IMR-90 (cell line): ENCODE measurements around the gene RASAL1. TPM values are rescaled to one million over a fixed set of nuclear protein-coding genes. Genes with fewer than 3 reads are reported as not detected.

Experiments
- ATAC-seq: fragments of 200-7000 bp; cut with Tn5 transposase; 2 replicates; pipeline ENCODE4 v1.9.1; 2020; ENCODE audit warnings: low read depth, mild to moderate bottlenecking, moderate library complexity
- BruUV-seq: library from RNA; stranded (reverse); fragments of 400-500 nt; replicated peaks from 2 replicates; lab custom pipeline; 2021; lab: Mats Ljungman, UMichigan
- CTCF ChIA-PET: fragments of 300-600 bp; formaldehyde crosslinking; extraction: SDS; loops from one replicate; lab custom pipeline; 2021; ENCODE audit warnings: antibody characterized with exemption; lab: Yijun Ruan, JAX
- POLR2A ChIA-PET: fragments of 300-600 bp; sonication (Branson Sonifier 250); formaldehyde crosslinking; loops from one replicate; lab custom pipeline; 2022; ENCODE audit warnings: antibody characterized with exemption; ENCODE audit not compliant: unreplicated experiment; lab: Charles Lee
- DNase-seq: peaks from one replicate; pipeline ENCODE4 v3.0.0; 2013
- H2AFZ ChIP-seq: replicated peaks from 2 replicates; pipeline ENCODE3; 2013; ENCODE audit warnings: low read length, mild to moderate bottlenecking; ENCODE audit not compliant: poor library complexity
- H2AK5ac ChIP-seq: 2 replicates; pipeline ENCODE4 v1.6.1; 2013; ENCODE audit warnings: low read depth, low read length, inconsistent platforms
- H2AK9ac ChIP-seq: replicated peaks from 2 replicates; pipeline ENCODE3; 2013; ENCODE audit warnings: mild to moderate bottlenecking, low read depth, low read length, moderate library complexity; ENCODE audit not compliant: poor library complexity
- H2BK120ac ChIP-seq: 2 replicates; pipeline ENCODE4 v1.6.1; 2013; ENCODE audit warnings: low read depth, low read length, inconsistent platforms
- H2BK15ac ChIP-seq: 3 replicates; pipeline ENCODE4 v1.6.1; 2013; ENCODE audit warnings: low read depth, low read length, inconsistent platforms
- H2BK20ac ChIP-seq: 2 replicates; pipeline ENCODE4 v1.6.1; 2013; ENCODE audit warnings: low read depth, mild to moderate bottlenecking, inconsistent platforms, low read length, moderate library complexity
- H2BK5ac ChIP-seq: 2 replicates; pipeline ENCODE4 v1.6.1; 2013; ENCODE audit warnings: mild to moderate bottlenecking, low read depth, low read length, inconsistent platforms; ENCODE audit not compliant: poor library complexity, severe bottlenecking
- H3K14ac ChIP-seq: replicated peaks from 2 replicates; pipeline ENCODE4 v1.6.1; 2013; ENCODE audit warnings: low read depth, low read length, inconsistent platforms
- H3K18ac ChIP-seq: 2 replicates; pipeline ENCODE4 v1.6.1; 2013; ENCODE audit warnings: low read depth, low read length, control low read depth
- H3K23ac ChIP-seq: 2 replicates; pipeline ENCODE4 v1.6.1; 2013; ENCODE audit warnings: low read depth, low read length, inconsistent platforms
- H3K27ac ChIP-seq: 2 replicates; pipeline ENCODE4 v1.5.1; 2013; ENCODE audit warnings: mild to moderate bottlenecking, control low read depth, low read length; ENCODE audit not compliant: insufficient read depth
- H3K27me3 ChIP-seq: 2 replicates; pipeline ENCODE4 v1.6.1; 2013; ENCODE audit warnings: low read length; ENCODE audit not compliant: control insufficient read depth, insufficient read depth
- H3K36me3 ChIP-seq: 2 replicates; pipeline ENCODE4 v1.6.1; 2013; ENCODE audit warnings: low read length, mixed read lengths; ENCODE audit not compliant: control insufficient read depth, insufficient read depth
- H3K4ac ChIP-seq: 2 replicates; pipeline ENCODE4 v1.6.1; 2013; ENCODE audit warnings: low read depth, low read length, inconsistent platforms
- H3K4me1 ChIP-seq: 2 replicates; pipeline ENCODE4 v1.6.1; 2013; ENCODE audit warnings: low read length, mixed read lengths; ENCODE audit not compliant: control insufficient read depth, insufficient read depth
- H3K4me2 ChIP-seq: 2 replicates; pipeline ENCODE4 v1.6.1; 2013; ENCODE audit warnings: low read depth, mild to moderate bottlenecking, control low read depth, low read length, moderate library complexity
- H3K4me3 ChIP-seq: 2 replicates; pipeline ENCODE4 v1.5.1; 2013; ENCODE audit warnings: low read depth, mild to moderate bottlenecking, control low read depth, low read length, moderate library complexity; ENCODE audit not compliant: insufficient read depth
- H3K56ac ChIP-seq: 2 replicates; pipeline ENCODE4 v1.6.1; 2013; ENCODE audit warnings: low read length, inconsistent platforms; ENCODE audit not compliant: insufficient read depth; ENCODE audit errors: extremely low read depth
- H3K79me1 ChIP-seq, 2 experiments: 2 replicates each; pipeline ENCODE4 v1.6.1; 2013; ENCODE audit warnings: low read length in 2 of 2, inconsistent platforms in 1 of 2, low read depth in 1 of 2
- H3K9ac ChIP-seq: 2 replicates; pipeline ENCODE4 v1.6.1; 2013; ENCODE audit warnings: low read depth, low read length, control low read depth
- H3K9me1 ChIP-seq: 2 replicates; pipeline ENCODE4 v1.6.1; 2013; ENCODE audit warnings: low read length, inconsistent platforms; ENCODE audit not compliant: insufficient read depth
- H3K9me3 ChIP-seq: 2 replicates; pipeline ENCODE4 v1.6.1; 2013; ENCODE audit warnings: low read length; ENCODE audit not compliant: control insufficient read depth, insufficient read depth
- H4K20me1 ChIP-seq: 2 replicates; pipeline ENCODE4 v1.6.1; 2013; ENCODE audit warnings: low read length, inconsistent platforms; ENCODE audit not compliant: insufficient read depth
- H4K5ac ChIP-seq: 2 replicates; pipeline ENCODE4 v1.6.1; 2013; ENCODE audit warnings: mild to moderate bottlenecking, low read depth, low read length, control low read depth
- H4K8ac ChIP-seq, 2 experiments: 2 replicates each; pipeline ENCODE4 v1.6.1; 2013; ENCODE audit warnings: low read depth in 2 of 2, low read length in 2 of 2, control low read depth in 1 of 2, inconsistent platforms in 1 of 2
- H4K91ac ChIP-seq: 2 replicates; pipeline ENCODE4 v1.6.1; 2013; ENCODE audit warnings: low read depth, low read length, inconsistent platforms; ENCODE audit not compliant: insufficient read depth
- BHLHE40 ChIP-seq: fragments of 150-350 bp; IDR thresholded peaks from 2 replicates; pipeline ENCODE4 v1.6.1; 2016; ENCODE audit warnings: mild to moderate bottlenecking, low read depth, low read length
- CEBPB ChIP-seq: IDR thresholded peaks from 2 replicates; pipeline ENCODE4 v1.6.1; 2012; ENCODE audit warnings: low read depth, low read length, improper control_type of control experiment
- CHD1 ChIP-seq: IDR thresholded peaks from 2 replicates; pipeline ENCODE4 v1.6.1; 2012; ENCODE audit warnings: low read depth, low read length, improper control_type of control experiment
- CTCF ChIP-seq: conservative IDR thresholded peaks from 2 replicates; pipeline ENCODE4 v1.5.1; 2012; ENCODE audit warnings: mild to moderate bottlenecking, low read depth, low read length, improper control_type of control experiment
- ELK1 ChIP-seq: fragments of 150-350 bp; IDR thresholded peaks from 2 replicates; pipeline ENCODE4 v1.6.1; 2016; ENCODE audit warnings: low read depth, mild to moderate bottlenecking, low read length, moderate library complexity, borderline replicate concordance
- FOS ChIP-seq: fragments of 150-350 bp; IDR thresholded peaks from 2 replicates; pipeline ENCODE4 v1.6.1; 2016; ENCODE audit warnings: low read depth, low read length
- MAFK ChIP-seq: IDR thresholded peaks from 2 replicates; pipeline ENCODE4 v1.6.1; 2012; ENCODE audit warnings: low read depth, low read length, improper control_type of control experiment
- MAZ ChIP-seq: IDR thresholded peaks from 2 replicates; pipeline ENCODE4 v1.6.1; 2012; ENCODE audit warnings: low read depth, mild to moderate bottlenecking, low read length, improper control_type of control experiment, moderate library complexity, borderline replicate concordance
- MXI1 ChIP-seq: IDR thresholded peaks from 2 replicates; pipeline ENCODE4 v1.6.1; 2012; ENCODE audit warnings: low read depth, mild to moderate bottlenecking, low read length, moderate library complexity, borderline replicate concordance
- NFE2L2 ChIP-seq: fragments of 150-350 bp; IDR thresholded peaks from 2 replicates; pipeline ENCODE4 v1.6.1; 2016; ENCODE audit warnings: low read depth, mild to moderate bottlenecking, low read length
- POLR2A ChIP-seq: IDR thresholded peaks from 2 replicates; pipeline ENCODE4 v1.6.1; 2012; ENCODE audit warnings: mild to moderate bottlenecking, low read depth, low read length
- RAD21 ChIP-seq: IDR thresholded peaks from 2 replicates; pipeline ENCODE4 v1.6.1; 2012; ENCODE audit warnings: low read length, improper control_type of control experiment
- RCOR1 ChIP-seq: IDR thresholded peaks from 2 replicates; pipeline ENCODE4 v1.6.1; 2012; ENCODE audit warnings: mild to moderate bottlenecking, low read length, improper control_type of control experiment; ENCODE audit not compliant: insufficient replicate concordance
- RFX5 ChIP-seq: IDR thresholded peaks from 2 replicates; pipeline ENCODE4 v1.8.0; 2012; ENCODE audit warnings: low read depth, mild to moderate bottlenecking, low read length, moderate library complexity
- SMC3 ChIP-seq: fragments of 150-350 bp; IDR thresholded peaks from 2 replicates; pipeline ENCODE4 v1.6.1; 2016; ENCODE audit warnings: low read depth, mild to moderate bottlenecking, antibody characterized with exemption, low read length, moderate library complexity
- USF2 ChIP-seq: fragments of 150-350 bp; IDR thresholded peaks from 2 replicates; pipeline ENCODE4 v1.6.1; 2017; ENCODE audit warnings: mild to moderate bottlenecking, antibody characterized with exemption, low read length, low read depth
- WGBS, 2 experiments: methylation state at CpG; one replicate each; pipeline versions ENCODE4 v1.1.5 to v1.1.7; 2013; ENCODE audit warnings: missing lambda C conversion rate in 2 of 2; ENCODE audit not compliant: insufficient read length in 1 of 2; ENCODE audit errors: extremely low coverage in 2 of 2; 5-methylcytosine and 5-hydroxymethylcytosine counted together
- dilution Hi-C: fragments of 300-500 bp; cut with HindIII; formaldehyde crosslinking; loops from one replicate; pipeline ENCODE4 v1.14.3; 2018; ENCODE audit warnings: low sequenced_read_pairs; ENCODE audit not compliant: unreplicated experiment
- in situ Hi-C: fragments of 300-500 bp; cut with MboI; formaldehyde crosslinking; loops from 3 replicates; pipeline ENCODE4 v1.14.3; 2019; ENCODE audit warnings: low sequenced_read_pairs, inconsistent platforms, mixed read lengths
- intact Hi-C: fragments of 100-400 bp; cut with micrococcal nuclease; formaldehyde crosslinking; loops from 2 replicates; pipeline ENCODE4 v1.10.0; 2022
- polyA plus RNA-seq, 3 experiments: library from polyadenylated mRNA; depleted of rRNA; stranded (reverse); fragments of >200 nt; gene quantifications; 2 replicates each; pipeline ENCODE4 v1.2.3, GENCODE V29; 2012; ENCODE audit warnings: low replicate concordance in 1 of 3
- total RNA-seq: library from RNA; depleted of rRNA; stranded (reverse); fragments of >200 nt; gene quantifications from 2 replicates; pipeline ENCODE4 v1.2.3, GENCODE V29; 2012

RASAL1 gene
- total and polyA plus RNA-seq, 2 of the 4 experiments (the other 2 are of a cell fraction), result not detected

GRCh38 chr12:113069751-113070116, 65.8 kb downstream of the RASAL1 start:
- Histone ChIP-seq H3K79me1 (no peaks in the 10 kb centered on the region), H3K4me3 (no peak overlapping the region), H3K9ac (no peak overlapping the region), H2BK15ac (no peak overlapping the region), H3K56ac (no peak overlapping the region), H4K20me1 (no peaks in the 10 kb centered on the region), H2BK5ac (no peak overlapping the region), H2BK120ac (no peak overlapping the region), H3K9me3 (no peaks in the 10 kb centered on the region), H3K4ac (no peak overlapping the region), H3K36me3 (no peaks in the 10 kb centered on the region), H4K5ac (no peak overlapping the region), H3K27ac (no peak overlapping the region), H3K23ac (no peak overlapping the region), H2BK20ac (no peak overlapping the region), H3K14ac (no peak overlapping the region), H3K9me1 (no peaks in the 10 kb centered on the region), H3K4me2 (no peak overlapping the region), H2AK9ac (no peak overlapping the region), H3K18ac (no peak overlapping the region), H4K91ac (no peak overlapping the region), H2AK5ac (no peak overlapping the region), H3K27me3 (peaks cover under 1% of the 10 kb centered on the region), H4K8ac (no peak overlapping the region), H2AFZ (no peak overlapping the region), H3K4me1 (no peaks in the 10 kb centered on the region)
- POLR2A ChIA-PET, result no interaction called here
- no TSS peak for BruUV-seq
- intact Hi-C loops (no loop called here), in situ Hi-C loops (no loop called here), dilution Hi-C loops (no loop called here)
- DNase-seq, result no peak
- no peak for ATAC-seq
- CTCF ChIA-PET, result no interaction called here
- TF ChIP-seq CTCF, result no peak
- TF ChIP-seq SMC3, result no peak
- TF ChIP-seq RAD21, result no peak
- no peak for TF ChIP-seq MAFK
- no peak for TF ChIP-seq NFE2L2
- TF ChIP-seq FOS, result no peak
- no peak for TF ChIP-seq CHD1
- no peak for TF ChIP-seq USF2
- TF ChIP-seq MXI1, result no peak
- no peak for TF ChIP-seq MAZ
- no peak for TF ChIP-seq RFX5
- TF ChIP-seq BHLHE40, result no peak
- no peak for TF ChIP-seq ELK1
- no peak for TF ChIP-seq POLR2A
- TF ChIP-seq RCOR1, result no peak
- no peak for TF ChIP-seq CEBPB
- WGBS, 2 experiments, result 89% methylated on average over 1 of the region's 6 CpGs; no CpG with 5 or more reads in 1 of the 2 experiments
